ENCODE measurements around the gene ZNF311. TPM values are rescaled to one million over a fixed set of nuclear protein-coding genes. Genes with fewer than 3 reads are reported as not detected.

ZNF311 gene
- polyA plus RNA-seq, 3 donors, result 0.05 TPM; not detected in 1

DNA sequence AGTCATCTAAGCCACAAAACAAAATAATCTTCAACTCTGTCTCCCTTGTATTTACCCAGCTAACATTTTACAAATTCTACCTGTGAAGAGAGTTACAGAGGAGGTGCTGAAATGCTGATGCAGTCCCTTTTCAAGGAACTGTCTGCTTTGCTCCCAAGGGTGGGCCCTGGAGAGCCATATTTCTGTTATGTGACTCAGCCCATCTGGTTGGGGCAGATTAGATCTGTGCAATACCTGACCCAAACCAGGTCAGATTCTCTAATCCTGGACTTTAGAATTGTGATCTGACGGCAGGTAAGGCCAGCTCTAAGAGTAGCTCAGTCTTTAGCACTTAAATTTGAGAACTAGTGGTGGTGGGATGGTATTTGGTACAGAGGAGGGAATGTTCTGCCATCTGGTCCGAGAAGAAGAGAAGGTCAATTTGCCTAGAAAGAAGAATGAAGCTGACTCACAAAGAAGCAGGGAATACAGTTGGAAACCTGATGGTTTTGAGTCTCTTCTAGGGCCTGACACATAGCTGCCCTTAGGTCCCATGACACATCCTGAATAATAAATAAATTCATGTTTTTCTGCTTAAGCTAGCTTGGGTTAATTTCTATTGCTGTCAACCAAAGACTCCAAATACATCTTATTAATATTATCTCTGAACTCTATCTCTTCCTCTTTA, 8.1 kb downstream of the ZNF311 start:
- no peak overlapping the region for H3K27ac ChIP-seq (ENCODE audit: low read depth in 1 of 2, low read length in 2 of 2)
- no peak overlapping the region for H2AFZ ChIP-seq (ENCODE audit: insufficient read depth, low read depth, low read length, poor library complexity, severe bottlenecking)
- TF ChIP-seq, protein P1, sequence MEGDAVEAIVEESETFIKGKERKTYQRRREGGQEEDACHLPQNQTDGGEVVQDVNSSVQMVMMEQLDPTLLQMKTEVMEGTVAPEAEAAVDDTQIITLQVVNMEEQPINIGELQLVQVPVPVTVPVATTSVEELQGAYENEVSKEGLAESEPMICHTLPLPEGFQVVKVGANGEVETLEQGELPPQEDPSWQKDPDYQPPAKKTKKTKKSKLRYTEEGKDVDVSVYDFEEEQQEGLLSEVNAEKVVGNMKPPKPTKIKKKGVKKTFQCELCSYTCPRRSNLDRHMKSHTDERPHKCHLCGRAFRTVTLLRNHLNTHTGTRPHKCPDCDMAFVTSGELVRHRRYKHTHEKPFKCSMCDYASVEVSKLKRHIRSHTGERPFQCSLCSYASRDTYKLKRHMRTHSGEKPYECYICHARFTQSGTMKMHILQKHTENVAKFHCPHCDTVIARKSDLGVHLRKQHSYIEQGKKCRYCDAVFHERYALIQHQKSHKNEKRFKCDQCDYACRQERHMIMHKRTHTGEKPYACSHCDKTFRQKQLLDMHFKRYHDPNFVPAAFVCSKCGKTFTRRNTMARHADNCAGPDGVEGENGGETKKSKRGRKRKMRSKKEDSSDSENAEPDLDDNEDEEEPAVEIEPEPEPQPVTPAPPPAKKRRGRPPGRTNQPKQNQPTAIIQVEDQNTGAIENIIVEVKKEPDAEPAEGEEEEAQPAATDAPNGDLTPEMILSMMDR (IDR thresholded peaks at IDR 0.05), result no peak
- no peaks in the 10 kb centered on the region for H3K27me3 ChIP-seq (ENCODE audit: control insufficient read depth in 2 of 2, insufficient read depth in 2 of 2, low read length in 2 of 2)
- Mint-ChIP-seq H3K9me3 (peaks cover 0 to 2% (median 0%) of the 10 kb centered on the region in 7 donors), H3K27ac (peak overlapping the region in 1 of 7 donors; percentile 44), H3K36me3 (no peaks in the 10 kb centered on the region), H3K4me1 (no peaks in the 10 kb centered on the region), H3K4me3 (no peak overlapping the region), H3K27me3 (ENCODE audit: low read depth in 3 of 3) (peaks cover 5 to 12% (median 8%) of the 10 kb centered on the region in 3 donors)
- no peaks in the 10 kb centered on the region for H4K20me1 ChIP-seq (ENCODE audit: insufficient read depth, low read length)
- H3K4me3 ChIP-seq (replicated peaks in 1 of 3; ENCODE audit: low read depth in 2 of 3, low read length in 3 of 3), result no peak overlapping the region
- no peaks in the 10 kb centered on the region for H3K9me3 ChIP-seq (replicated peaks in 1 of 2; ENCODE audit: control insufficient read depth in 1 of 2, insufficient read depth in 1 of 2, low read length in 2 of 2)
- intact Hi-C loops (cut with micrococcal nuclease), result no loop called here
- no peaks in the 10 kb centered on the region for H3K36me3 ChIP-seq (replicated peaks in 1 of 2; ENCODE audit: control insufficient read depth in 1 of 2, insufficient read depth in 2 of 2, low read length in 2 of 2)
- H3K4me2 ChIP-seq (replicated peaks; ENCODE audit: extremely low read depth, low read length, poor library complexity, severe bottlenecking), result no peak overlapping the region
- WGBS (ENCODE audit: insufficient coverage), result 83% methylated on average over 2 of the region's 2 CpGs
- no peak for DNase-seq
- no peak overlapping the region for H3K9ac ChIP-seq (ENCODE audit: insufficient read depth, low read length, poor library complexity, severe bottlenecking)
- H3K79me2 ChIP-seq (ENCODE audit: insufficient read depth, low read length), result no peaks in the 10 kb centered on the region
- H3K4me1 ChIP-seq (ENCODE audit: control insufficient read depth in 1 of 2, insufficient read depth in 2 of 2, low read length in 2 of 2), result no peaks in the 10 kb centered on the region

DNA sequence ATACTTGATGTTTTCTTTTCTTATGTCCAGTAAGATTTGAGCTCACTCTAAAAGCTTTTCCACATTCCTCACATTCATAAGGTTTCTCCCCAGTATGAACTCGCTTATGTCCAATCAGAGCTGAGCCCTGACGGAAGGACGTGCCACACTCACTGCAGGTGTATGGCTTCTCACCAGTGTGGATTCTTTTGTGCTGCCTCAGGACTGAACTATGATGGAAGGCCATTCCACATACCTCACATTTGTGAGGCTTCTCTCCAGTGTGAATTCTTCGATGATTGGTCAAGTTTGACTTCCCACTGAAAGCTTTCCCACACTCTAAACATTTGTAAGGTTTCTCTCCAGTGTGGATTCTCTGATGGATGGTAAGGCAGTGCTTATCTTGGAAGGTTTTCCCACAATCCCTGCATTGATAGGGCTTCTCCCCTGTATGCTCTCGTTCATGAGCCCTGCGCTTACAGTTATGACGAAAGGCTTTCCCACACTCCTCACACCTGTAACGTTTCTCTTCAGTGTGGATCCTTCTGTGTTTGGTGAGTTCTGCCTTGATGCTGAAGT, 9.9 kb downstream of the ZNF311 start:
- no peaks in the 10 kb centered on the region for H3K36me3 ChIP-seq (replicated peaks in 1 of 2; ENCODE audit: control insufficient read depth in 1 of 2, insufficient read depth in 2 of 2, low read length in 2 of 2)
- H3K27ac ChIP-seq (ENCODE audit: low read depth in 1 of 2, low read length in 2 of 2), result no peak overlapping the region
- H3K4me2 ChIP-seq (replicated peaks; ENCODE audit: extremely low read depth, low read length, poor library complexity, severe bottlenecking), result no peak overlapping the region
- Mint-ChIP-seq H3K9me3 (peaks cover 0 to 2% (median 0%) of the 10 kb centered on the region in 7 donors), H3K4me3 (no peak overlapping the region), H3K4me1 (no peaks in the 10 kb centered on the region), H3K27ac (peak overlapping the region in 2 of 7 donors; percentile 2 to 37), H3K36me3 (no peaks in the 10 kb centered on the region), H3K27me3 (ENCODE audit: low read depth in 3 of 3) (peaks cover 10 to 18% (median 13%) of the 10 kb centered on the region in 3 donors)
- intact Hi-C loops (cut with micrococcal nuclease), result no loop called here
- H3K9me3 ChIP-seq (replicated peaks in 1 of 2; ENCODE audit: control insufficient read depth in 1 of 2, insufficient read depth in 1 of 2, low read length in 2 of 2), result no peaks in the 10 kb centered on the region
- no peaks in the 10 kb centered on the region for H3K27me3 ChIP-seq (ENCODE audit: control insufficient read depth in 2 of 2, insufficient read depth in 2 of 2, low read length in 2 of 2)
- H3K9ac ChIP-seq (ENCODE audit: insufficient read depth, low read length, poor library complexity, severe bottlenecking), result no peak overlapping the region
- DNase-seq, result no peak
- no peaks in the 10 kb centered on the region for H3K4me1 ChIP-seq (ENCODE audit: control insufficient read depth in 1 of 2, insufficient read depth in 2 of 2, low read length in 2 of 2)
- no peaks in the 10 kb centered on the region for H4K20me1 ChIP-seq (ENCODE audit: insufficient read depth, low read length)
- H3K79me2 ChIP-seq (ENCODE audit: insufficient read depth, low read length), result no peaks in the 10 kb centered on the region
- WGBS (ENCODE audit: insufficient coverage), result 100% methylated on average over 1 of the region's 8 CpGs
- TF ChIP-seq, protein P1 (IDR thresholded peaks at IDR 0.05), result no peak
- no peak overlapping the region for H2AFZ ChIP-seq (ENCODE audit: insufficient read depth, low read depth, low read length, poor library complexity, severe bottlenecking)
- no peak overlapping the region for H3K4me3 ChIP-seq (replicated peaks in 1 of 3; ENCODE audit: low read depth in 2 of 3, low read length in 3 of 3)

All from CD14-positive monocyte (primary cell).